GM21515 (cell line): Measurements from ENCODE around the gene CDH24.
A peak's percentile ranks its signal among the peaks of the same experiment; 100 is the strongest.

ENCODE experiments used
- ATAC-seq: cut with Tn5 transposase; IDR thresholded peaks from one replicate; pipeline ENCODE4 v1.9.1; 2021; ENCODE audit not compliant: unreplicated experiment

CDH24 gene

GRCh38 chr14:23047751-23048693 lies 9.3 kb downstream of the CDH24 start:
- no peak for ATAC-seq

GRCh38 chr14:23047034-23047634 lies 10.2 kb downstream of the CDH24 start:
- no peak for ATAC-seq

GRCh38 chr14:23045419-23046357 lies 11.6 kb downstream of the CDH24 start:
- ATAC-seq: no peak

- ATAC-seq: no peak
Observed at GRCh38 chr14:23044840-23045239, 12.5 kb downstream of the CDH24 start.

GRCh38 chr14:23043754-23044153 lies 13.6 kb downstream of the CDH24 start:
- ATAC-seq: no peak

GRCh38 chr14:23043145-23043544 lies 14.2 kb downstream of the CDH24 start:
- ATAC-seq: no peak

GRCh38 chr14:23042162-23042965 lies 15.0 kb downstream of the CDH24 start, which contains the start of gene PSMB11:
PSMB11 (plus strand) TSS chr14:23042212; CDS start chr14:23042226, 14 bp downstream.
- ATAC-seq: no peak

GRCh38 chr14:23041729-23042128 lies 15.6 kb downstream of the CDH24 start:
- no peak for ATAC-seq

- ATAC-seq: no peak
Observed at GRCh38 chr14:23040100-23040499, 17.2 kb downstream of the CDH24 start.

GRCh38 chr14:23035303-23036144 lies 21.8 kb downstream of the CDH24 start:
- no peak for ATAC-seq

GRCh38 chr14:23034498-23035302 lies 22.6 kb downstream of the CDH24 start, which contains the start of gene PSMB5:
PSMB5 (minus strand) TSS chr14:23034900; CDS start chr14:23034881, 19 bp downstream.
- peak; percentile 85 for ATAC-seq

GRCh38 chr14:23033801-23034497 lies 23.4 kb downstream of the CDH24 start:
- peak; percentile 3 for ATAC-seq

GRCh38 chr14:23033251-23033727 lies 24.0 kb downstream of the CDH24 start:
- ATAC-seq: no peak

GRCh38 chr14:23030936-23031335 lies 26.4 kb downstream of the CDH24 start:
- no peak for ATAC-seq

- no peak for ATAC-seq
Observed at GRCh38 chr14:23028799-23029198, 28.5 kb downstream of the CDH24 start.

- no peak for ATAC-seq
Observed at GRCh38 chr14:23025151-23025814, 32.0 kb downstream of the CDH24 start.

GRCh38 chr14:23024612-23025075 lies 32.7 kb downstream of the CDH24 start:
- ATAC-seq: no peak
